Measurements from ENCODE around the gene SMARCE1. TPM values are rescaled to one million over a fixed set of nuclear protein-coding genes. Genes with fewer than 3 reads are reported as not detected.

Gene SMARCE1
- total RNA-seq, 1 donor from 2014 or later = 89.5 TPM

GRCh38 chr17:40629842-40630241 lies 17.8 kb downstream of the SMARCE1 start:
- H3K36me3 Mint-ChIP-seq (ENCODE audit: low read depth, unreplicated experiment) = peaks cover 4% of the 10 kb centered on the region
- H3K9me3 Mint-ChIP-seq (ENCODE audit: unreplicated experiment) = no peaks in the 10 kb centered on the region
- H3K27me3 Mint-ChIP-seq (ENCODE audit: low read depth, unreplicated experiment) = no peaks in the 10 kb centered on the region
- Histone ChIP-seq H3K27ac (ENCODE audit: low read depth, low read length) (no peak overlapping the region), H2AFZ (ENCODE audit: low read depth, low read length) (no peak overlapping the region), H3K4me2 (ENCODE audit: low read length) (no peak overlapping the region), H3K9ac (ENCODE audit: low read length) (no peak overlapping the region), H3K9me3 (ENCODE audit: insufficient read depth, low read depth, low read length) (no peaks in the 10 kb centered on the region), H3K27me3 (ENCODE audit: insufficient read depth, low read length) (no peaks in the 10 kb centered on the region), H3K4me1 (ENCODE audit: insufficient read depth, low read length) (no peaks in the 10 kb centered on the region), H3K4me3 (ENCODE audit: insufficient read depth, low read depth, low read length) (no peak overlapping the region), H3K79me2 (ENCODE audit: insufficient read depth, low read length) (no peaks in the 10 kb centered on the region), H3K36me3 (ENCODE audit: insufficient read depth, low read length) (peaks cover 63% of the 10 kb centered on the region), H4K20me1 (ENCODE audit: insufficient read depth, low read length) (peaks cover 3% of the 10 kb centered on the region)
- DNase-seq (ENCODE audit: low read depth) (no peak), FAIRE-seq (no peak)
- peaks cover 2% of the 10 kb centered on the region for H3K4me1 Mint-ChIP-seq (ENCODE audit: low read depth, unreplicated experiment)
- no peak overlapping the region for H3K4me3 Mint-ChIP-seq (ENCODE audit: unreplicated experiment)
- TF ChIP-seq, protein P1, sequence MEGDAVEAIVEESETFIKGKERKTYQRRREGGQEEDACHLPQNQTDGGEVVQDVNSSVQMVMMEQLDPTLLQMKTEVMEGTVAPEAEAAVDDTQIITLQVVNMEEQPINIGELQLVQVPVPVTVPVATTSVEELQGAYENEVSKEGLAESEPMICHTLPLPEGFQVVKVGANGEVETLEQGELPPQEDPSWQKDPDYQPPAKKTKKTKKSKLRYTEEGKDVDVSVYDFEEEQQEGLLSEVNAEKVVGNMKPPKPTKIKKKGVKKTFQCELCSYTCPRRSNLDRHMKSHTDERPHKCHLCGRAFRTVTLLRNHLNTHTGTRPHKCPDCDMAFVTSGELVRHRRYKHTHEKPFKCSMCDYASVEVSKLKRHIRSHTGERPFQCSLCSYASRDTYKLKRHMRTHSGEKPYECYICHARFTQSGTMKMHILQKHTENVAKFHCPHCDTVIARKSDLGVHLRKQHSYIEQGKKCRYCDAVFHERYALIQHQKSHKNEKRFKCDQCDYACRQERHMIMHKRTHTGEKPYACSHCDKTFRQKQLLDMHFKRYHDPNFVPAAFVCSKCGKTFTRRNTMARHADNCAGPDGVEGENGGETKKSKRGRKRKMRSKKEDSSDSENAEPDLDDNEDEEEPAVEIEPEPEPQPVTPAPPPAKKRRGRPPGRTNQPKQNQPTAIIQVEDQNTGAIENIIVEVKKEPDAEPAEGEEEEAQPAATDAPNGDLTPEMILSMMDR (IDR thresholded peaks at IDR 0.05; ENCODE audit: insufficient read depth, low read depth, low read length) = no peak
- no peak for TF ChIP-seq EZH2 (IDR thresholded peaks at IDR 0.05; ENCODE audit: insufficient read depth, low read length)
- H3K27ac Mint-ChIP-seq (ENCODE audit: unreplicated experiment) = no peak overlapping the region

GRCh38 chr17:40625311-40625710 lies 22.3 kb downstream of the SMARCE1 start:
- H3K27me3 ChIP-seq (ENCODE audit: insufficient read depth, low read length) = peaks cover 4% of the 10 kb centered on the region
- H3K9me3 ChIP-seq (ENCODE audit: insufficient read depth, low read depth, low read length) = no peaks in the 10 kb centered on the region
- Mint-ChIP-seq H3K4me1 (ENCODE audit: low read depth, unreplicated experiment) (no peaks in the 10 kb centered on the region), H3K27ac (ENCODE audit: unreplicated experiment) (no peak overlapping the region), H3K4me3 (ENCODE audit: unreplicated experiment) (no peak overlapping the region), H3K36me3 (ENCODE audit: low read depth, unreplicated experiment) (no peaks in the 10 kb centered on the region), H3K27me3 (ENCODE audit: low read depth, unreplicated experiment) (peaks cover 9% of the 10 kb centered on the region), H3K9me3 (ENCODE audit: unreplicated experiment) (no peaks in the 10 kb centered on the region)
- FAIRE-seq (no peak), DNase-seq (ENCODE audit: low read depth) (no peak)
- no peaks in the 10 kb centered on the region for H3K4me1 ChIP-seq (ENCODE audit: insufficient read depth, low read length)
- no peak overlapping the region for H3K27ac ChIP-seq (ENCODE audit: low read depth, low read length)
- TF ChIP-seq, protein P1 (IDR thresholded peaks at IDR 0.05; ENCODE audit: insufficient read depth, low read depth, low read length) = no peak
- no peak for TF ChIP-seq EZH2 (IDR thresholded peaks at IDR 0.05; ENCODE audit: insufficient read depth, low read length)
- H3K4me2 ChIP-seq (ENCODE audit: low read length) = no peak overlapping the region
- peaks cover 3% of the 10 kb centered on the region for H4K20me1 ChIP-seq (ENCODE audit: insufficient read depth, low read length)
- no peak overlapping the region for H2AFZ ChIP-seq (ENCODE audit: low read depth, low read length)
- peaks cover 27% of the 10 kb centered on the region for H3K36me3 ChIP-seq (ENCODE audit: insufficient read depth, low read length)
- no peaks in the 10 kb centered on the region for H3K79me2 ChIP-seq (ENCODE audit: insufficient read depth, low read length)
- no peak overlapping the region for H3K9ac ChIP-seq (ENCODE audit: low read length)
- no peak overlapping the region for H3K4me3 ChIP-seq (ENCODE audit: insufficient read depth, low read depth, low read length)

- H3K79me2 ChIP-seq (ENCODE audit: insufficient read depth, low read length) = no peaks in the 10 kb centered on the region
- H3K27ac Mint-ChIP-seq (ENCODE audit: unreplicated experiment) = no peak overlapping the region
- no peak for TF ChIP-seq EZH2 (IDR thresholded peaks at IDR 0.05; ENCODE audit: insufficient read depth, low read length)
- TF ChIP-seq, protein P1 (IDR thresholded peaks at IDR 0.05; ENCODE audit: insufficient read depth, low read depth, low read length) = no peak
- peaks cover 4% of the 10 kb centered on the region for H3K27me3 ChIP-seq (ENCODE audit: insufficient read depth, low read length)
- no peak overlapping the region for H3K4me3 ChIP-seq (ENCODE audit: insufficient read depth, low read depth, low read length)
- peaks cover 18% of the 10 kb centered on the region for H3K27me3 Mint-ChIP-seq (ENCODE audit: low read depth, unreplicated experiment)
- no peak for DNase-seq (ENCODE audit: low read depth)
- no peaks in the 10 kb centered on the region for H4K20me1 ChIP-seq (ENCODE audit: insufficient read depth, low read length)
- H3K36me3 ChIP-seq (ENCODE audit: insufficient read depth, low read length) = peaks cover 11% of the 10 kb centered on the region
- H3K9ac ChIP-seq (ENCODE audit: low read length) = no peak overlapping the region
- no peaks in the 10 kb centered on the region for H3K9me3 ChIP-seq (ENCODE audit: insufficient read depth, low read depth, low read length)
- no peaks in the 10 kb centered on the region for H3K9me3 Mint-ChIP-seq (ENCODE audit: unreplicated experiment)
- H3K27ac ChIP-seq (ENCODE audit: low read depth, low read length) = no peak overlapping the region
- no peak overlapping the region for H3K4me3 Mint-ChIP-seq (ENCODE audit: unreplicated experiment)
- no peaks in the 10 kb centered on the region for H3K4me1 Mint-ChIP-seq (ENCODE audit: low read depth, unreplicated experiment)
- no peak overlapping the region for H2AFZ ChIP-seq (ENCODE audit: low read depth, low read length)
- H3K4me2 ChIP-seq (ENCODE audit: low read length) = no peak overlapping the region
- H3K4me1 ChIP-seq (ENCODE audit: insufficient read depth, low read length) = no peaks in the 10 kb centered on the region
- H3K36me3 Mint-ChIP-seq (ENCODE audit: low read depth, unreplicated experiment) = no peaks in the 10 kb centered on the region
- FAIRE-seq = no peak
These were observed 24.0 kb downstream of the SMARCE1 start for GRCh38 chr17:40623419-40624210.
